ENCODE data around the gene SELENOV.

Gene SELENOV

GRCh38 chr19:39514840-39515550 is at the start of gene SELENOV:
Gene SELENOV (plus strand): TSS chr19:39515139. CDS start chr19:39515213, 74 bp downstream.
- no peak for FAIRE-seq

GRCh38 chr19:39465956-39466747 is 48.8 kb upstream of the SELENOV start:
- FAIRE-seq (no peak), DNase-seq (ENCODE audit: insufficient read length, low spot score) (no peak)
- no peak for TF ChIP-seq CTCF (IDR thresholded peaks at IDR 0.05; ENCODE audit: insufficient read depth, missing control alignments)

More at GRCh38 chr19:39514840-39515550, at the start of gene SELENOV:
- TF ChIP-seq CTCF (IDR thresholded peaks at IDR 0.05; ENCODE audit: insufficient read depth, missing control alignments): no peak
- DNase-seq (ENCODE audit: insufficient read length, low spot score): no peak

- DNase-seq (ENCODE audit: insufficient read length, low spot score) (no peak), FAIRE-seq (no peak)
- TF ChIP-seq CTCF (IDR thresholded peaks at IDR 0.05; ENCODE audit: insufficient read depth, missing control alignments): no peak
These were observed 47.0 kb upstream of the SELENOV start for GRCh38 chr19:39467941-39468340.

- DNase-seq (ENCODE audit: insufficient read length, low spot score) (no peak), FAIRE-seq (no peak)
- TF ChIP-seq CTCF (IDR thresholded peaks at IDR 0.05; ENCODE audit: insufficient read depth, missing control alignments): no peak
These were observed 45.9 kb upstream of the SELENOV start for GRCh38 chr19:39469036-39469435.

GRCh38 chr19:39469567-39469966 is 45.4 kb upstream of the SELENOV start:
- no peak for TF ChIP-seq CTCF (IDR thresholded peaks at IDR 0.05; ENCODE audit: insufficient read depth, missing control alignments)
- DNase-seq (ENCODE audit: insufficient read length, low spot score): no peak
- no peak for FAIRE-seq

GRCh38 chr19:39470724-39471339 is 44.1 kb upstream of the SELENOV start:
- DNase-seq (ENCODE audit: insufficient read length, low spot score): no peak
- TF ChIP-seq CTCF (IDR thresholded peaks at IDR 0.05; ENCODE audit: insufficient read depth, missing control alignments): no peak
- FAIRE-seq: no peak
